ENCODE data around the gene RAPGEF3. TPM values are rescaled to one million over a fixed set of nuclear protein-coding genes. Genes with fewer than 3 reads are reported as not detected.

Gene RAPGEF3
- total and polyA plus RNA-seq, 2 of the 8 experiments (the other 6 are each of a cell fraction or from before 2014, with no cell fraction given) = 5.0 to 9.4 TPM

- TF ChIP-seq GABPA (IDR thresholded peaks at IDR 0.05; ENCODE audit: borderline replicate concordance, insufficient read depth, low read length) (no peak), BACH1 (IDR thresholded peaks at IDR 0.05; ENCODE audit: low read length) (peak; percentile 49), MAFK (IDR thresholded peaks at IDR 0.05; ENCODE audit: low read depth, low read length) (0 out of 2 replicates have a peak, but pooled peaks have one; percentile 3), KDM1A (IDR thresholded peaks at IDR 0.05; ENCODE audit: borderline replicate concordance, low read length) (no peak), CREB1 (IDR thresholded peaks at IDR 0.05) (no peak), CHD7 (IDR thresholded peaks at IDR 0.05; ENCODE audit: insufficient replicate concordance, low read length) (no peak), HDAC6 (IDR thresholded peaks at IDR 0.05; ENCODE audit: low read depth, low read length) (no peak), SP1 (IDR thresholded peaks at IDR 0.05; ENCODE audit: low read depth, low read length) (no peak)
Measured at GRCh38 chr12:47776471-47777143, 17.9 kb upstream of the RAPGEF3 start (continued).

All from H1 (cell line).